ENCODE measurements around the gene LRRC31.

LRRC31 gene

DNA sequence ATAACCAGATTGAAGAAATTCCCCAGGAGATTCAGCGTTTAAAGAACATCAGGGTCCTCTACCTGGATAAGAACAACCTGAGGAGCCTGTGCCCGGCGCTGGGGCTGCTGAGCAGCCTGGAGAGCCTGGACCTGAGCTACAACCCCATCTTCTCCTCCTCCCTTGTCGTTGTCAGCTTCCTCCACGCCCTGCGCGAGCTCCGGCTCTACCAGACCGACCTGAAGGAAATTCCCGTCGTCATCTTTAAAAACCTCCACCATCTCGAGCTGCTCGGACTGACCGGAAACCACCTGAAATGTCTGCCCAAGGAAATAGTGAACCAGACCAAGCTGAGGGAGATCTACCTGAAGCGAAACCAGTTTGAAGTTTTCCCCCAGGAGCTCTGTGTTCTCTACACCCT lies 47.6 kb downstream of the LRRC31 start:
- Histone ChIP-seq H3K27me3 (ENCODE audit: control insufficient read depth in 2 of 2, insufficient read depth in 2 of 2, low read length in 2 of 2) (no peaks in the 10 kb centered on the region), H3K9ac (ENCODE audit: low read depth in 1 of 2, low read length in 2 of 2) (no peak overlapping the region), H3K4me3 (ENCODE audit: low read length in 2 of 2) (peak overlapping the region in 1 of 2 donors; percentile 28), H3K4me1 (ENCODE audit: control insufficient read depth in 2 of 2, insufficient read depth in 2 of 2, low read length in 2 of 2) (peaks cover 0 to 4% of the 10 kb centered on the region in 2 donors), H3K9me3 (ENCODE audit: control insufficient read depth in 2 of 2, low read length in 2 of 2) (no peaks in the 10 kb centered on the region), H3K36me3 (ENCODE audit: control insufficient read depth in 2 of 2, insufficient read depth in 2 of 2, low read length in 2 of 2) (no peaks in the 10 kb centered on the region), H3K27ac (ENCODE audit: low read depth in 2 of 2, low read length in 2 of 2) (peak overlapping the region; percentile 14 to 74)

DNA sequence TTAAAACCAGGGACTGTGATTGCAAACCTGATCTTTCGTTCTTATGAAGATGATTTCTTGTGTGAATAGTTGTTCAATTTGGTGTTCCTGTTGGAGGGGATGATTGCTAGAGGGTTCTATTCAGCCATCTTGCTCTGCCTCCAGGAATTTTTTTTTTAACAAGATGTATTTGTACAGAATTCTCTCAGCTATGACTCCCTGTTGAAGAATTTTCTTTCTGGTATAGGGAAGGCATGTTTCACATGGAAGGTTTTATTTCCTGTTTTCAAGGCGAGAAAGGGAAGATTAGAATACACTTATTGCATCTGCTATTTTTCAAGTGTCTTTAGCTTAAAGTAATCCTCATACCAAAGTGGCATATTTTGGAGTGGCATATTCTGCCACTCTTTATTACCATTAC lies 51.4 kb downstream of the LRRC31 start:
- Histone ChIP-seq H3K36me3 (ENCODE audit: control insufficient read depth in 2 of 2, insufficient read depth in 2 of 2, low read length in 2 of 2) (no peaks in the 10 kb centered on the region), H3K27me3 (ENCODE audit: control insufficient read depth in 2 of 2, insufficient read depth in 2 of 2, low read length in 2 of 2) (no peaks in the 10 kb centered on the region), H3K27ac (ENCODE audit: low read depth in 2 of 2, low read length in 2 of 2) (no peak overlapping the region), H3K4me3 (ENCODE audit: low read length in 2 of 2) (no peak overlapping the region), H3K4me1 (ENCODE audit: control insufficient read depth in 2 of 2, insufficient read depth in 2 of 2, low read length in 2 of 2) (peaks cover 0 to 5% of the 10 kb centered on the region in 2 donors), H3K9ac (ENCODE audit: low read depth in 1 of 2, low read length in 2 of 2) (no peak overlapping the region), H3K9me3 (ENCODE audit: control insufficient read depth in 2 of 2, low read length in 2 of 2) (no peaks in the 10 kb centered on the region)

DNA sequence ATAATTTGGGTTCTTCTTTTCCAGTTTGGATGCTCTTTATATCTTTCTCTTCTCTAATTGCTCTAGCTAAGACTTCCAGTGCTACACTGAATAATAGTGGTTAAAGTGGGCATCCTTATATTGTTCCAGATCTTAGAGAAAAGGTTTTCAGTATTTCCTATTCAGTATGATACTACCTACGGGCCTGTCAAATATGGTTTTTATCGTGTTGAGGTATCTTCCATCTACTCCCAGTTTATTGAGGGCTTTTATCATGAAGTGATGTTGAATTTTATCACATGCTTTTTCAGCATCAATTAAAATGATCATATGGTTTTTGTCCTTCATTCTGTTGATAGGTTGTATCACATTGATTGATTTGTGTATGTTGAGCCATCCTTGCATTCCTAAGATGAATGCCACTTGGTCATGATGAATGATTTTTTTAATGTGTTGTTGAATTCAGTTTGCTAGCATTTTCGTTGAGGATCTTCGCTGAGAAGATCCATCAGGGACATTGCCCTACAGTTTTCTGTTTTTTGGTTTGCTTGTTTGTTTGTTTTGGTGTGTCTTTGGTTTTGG lies 54.1 kb downstream of the LRRC31 start:
- no peak overlapping the region for H3K9ac ChIP-seq (ENCODE audit: low read depth in 1 of 2, low read length in 2 of 2)
- no peaks in the 10 kb centered on the region for H3K36me3 ChIP-seq (ENCODE audit: control insufficient read depth in 2 of 2, insufficient read depth in 2 of 2, low read length in 2 of 2)
- no peak overlapping the region for H3K27ac ChIP-seq (ENCODE audit: low read depth in 2 of 2, low read length in 2 of 2)
- peaks cover 3 to 10% of the 10 kb centered on the region in 2 donors for H3K4me1 ChIP-seq (ENCODE audit: control insufficient read depth in 2 of 2, insufficient read depth in 2 of 2, low read length in 2 of 2)
- no peak overlapping the region for H3K4me3 ChIP-seq (ENCODE audit: low read length in 2 of 2)
- no peaks in the 10 kb centered on the region for H3K27me3 ChIP-seq (ENCODE audit: control insufficient read depth in 2 of 2, insufficient read depth in 2 of 2, low read length in 2 of 2)
- no peaks in the 10 kb centered on the region for H3K9me3 ChIP-seq (ENCODE audit: control insufficient read depth in 2 of 2, low read length in 2 of 2)

DNA sequence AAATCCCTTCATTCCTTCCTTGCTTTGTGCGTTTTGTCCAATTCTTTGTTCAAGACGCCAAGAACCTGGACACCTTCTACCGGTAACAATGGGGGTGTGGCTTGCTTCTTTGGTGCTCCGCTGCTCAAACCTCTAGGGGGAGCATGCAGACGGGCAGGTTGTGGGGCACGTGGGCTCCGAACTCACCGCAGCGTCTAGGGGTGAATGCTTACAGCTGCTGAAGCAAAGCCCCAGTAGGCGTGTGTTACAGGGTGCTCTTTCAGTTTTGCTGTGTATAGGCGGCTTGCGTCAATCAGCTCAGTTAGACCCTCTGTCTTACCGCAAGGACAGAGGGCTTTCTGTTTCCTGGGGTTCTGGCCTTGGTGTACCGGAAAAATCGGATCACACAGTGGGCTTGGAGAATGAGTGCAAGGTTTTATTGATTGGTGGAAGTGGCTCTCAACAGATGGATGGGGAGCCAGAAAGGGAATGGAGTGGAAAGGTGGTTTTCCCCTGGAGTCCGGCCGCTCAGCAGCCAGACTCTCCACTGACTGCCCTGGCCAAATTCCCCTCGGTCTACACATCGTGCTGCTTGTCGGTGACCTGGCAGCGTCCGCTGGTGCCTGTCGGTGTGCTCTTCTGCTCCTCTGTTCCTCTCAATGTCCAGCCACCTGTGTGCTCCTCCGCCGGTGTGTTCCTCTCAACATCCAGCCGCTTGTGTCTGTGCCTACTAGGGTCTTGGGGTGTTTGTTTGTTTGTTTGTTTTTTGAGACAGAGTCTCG lies 55.8 kb downstream of the LRRC31 start:
- Histone ChIP-seq H3K9me3 (ENCODE audit: control insufficient read depth in 2 of 2, low read length in 2 of 2) (no peaks in the 10 kb centered on the region), H3K4me3 (ENCODE audit: low read length in 2 of 2) (peak overlapping the region; percentile 60 to 73), H3K4me1 (ENCODE audit: control insufficient read depth in 2 of 2, insufficient read depth in 2 of 2, low read length in 2 of 2) (peaks cover 3 to 10% of the 10 kb centered on the region in 2 donors), H3K36me3 (ENCODE audit: control insufficient read depth in 2 of 2, insufficient read depth in 2 of 2, low read length in 2 of 2) (no peaks in the 10 kb centered on the region), H3K27ac (ENCODE audit: low read depth in 2 of 2, low read length in 2 of 2) (peak overlapping the region; percentile 26 to 52), H3K27me3 (ENCODE audit: control insufficient read depth in 2 of 2, insufficient read depth in 2 of 2, low read length in 2 of 2) (no peaks in the 10 kb centered on the region), H3K9ac (ENCODE audit: low read depth in 1 of 2, low read length in 2 of 2) (peak overlapping the region; percentile 34 to 44)

DNA sequence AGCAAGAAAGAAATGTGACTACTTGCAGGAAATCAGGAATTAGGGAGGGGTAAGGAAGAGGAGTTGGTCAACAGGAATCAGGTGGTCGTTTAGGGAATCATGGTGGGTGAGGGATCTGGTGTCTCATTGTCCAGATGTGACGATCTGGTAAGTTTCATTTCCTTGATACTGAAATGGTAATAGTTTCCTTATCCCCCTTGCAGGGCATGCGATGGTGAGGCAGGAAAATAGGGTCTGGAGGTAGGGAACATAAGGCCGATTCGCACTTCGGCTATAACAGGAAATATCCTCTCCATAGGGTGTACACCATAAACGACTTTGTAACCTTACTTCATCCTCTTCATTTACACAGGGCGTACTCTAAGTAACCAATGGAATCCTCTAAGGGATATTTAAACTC lies 56.5 kb downstream of the LRRC31 start:
- Histone ChIP-seq H3K4me1 (ENCODE audit: control insufficient read depth in 2 of 2, insufficient read depth in 2 of 2, low read length in 2 of 2) (peaks cover 3 to 10% of the 10 kb centered on the region in 2 donors), H3K4me3 (ENCODE audit: low read length in 2 of 2) (peak overlapping the region; percentile 60 to 73), H3K27ac (ENCODE audit: low read depth in 2 of 2, low read length in 2 of 2) (no peak overlapping the region), H3K36me3 (ENCODE audit: control insufficient read depth in 2 of 2, insufficient read depth in 2 of 2, low read length in 2 of 2) (no peaks in the 10 kb centered on the region), H3K9ac (ENCODE audit: low read depth in 1 of 2, low read length in 2 of 2) (peak overlapping the region; percentile 5 to 44), H3K27me3 (ENCODE audit: control insufficient read depth in 2 of 2, insufficient read depth in 2 of 2, low read length in 2 of 2) (no peaks in the 10 kb centered on the region), H3K9me3 (ENCODE audit: control insufficient read depth in 2 of 2, low read length in 2 of 2) (no peaks in the 10 kb centered on the region)

DNA sequence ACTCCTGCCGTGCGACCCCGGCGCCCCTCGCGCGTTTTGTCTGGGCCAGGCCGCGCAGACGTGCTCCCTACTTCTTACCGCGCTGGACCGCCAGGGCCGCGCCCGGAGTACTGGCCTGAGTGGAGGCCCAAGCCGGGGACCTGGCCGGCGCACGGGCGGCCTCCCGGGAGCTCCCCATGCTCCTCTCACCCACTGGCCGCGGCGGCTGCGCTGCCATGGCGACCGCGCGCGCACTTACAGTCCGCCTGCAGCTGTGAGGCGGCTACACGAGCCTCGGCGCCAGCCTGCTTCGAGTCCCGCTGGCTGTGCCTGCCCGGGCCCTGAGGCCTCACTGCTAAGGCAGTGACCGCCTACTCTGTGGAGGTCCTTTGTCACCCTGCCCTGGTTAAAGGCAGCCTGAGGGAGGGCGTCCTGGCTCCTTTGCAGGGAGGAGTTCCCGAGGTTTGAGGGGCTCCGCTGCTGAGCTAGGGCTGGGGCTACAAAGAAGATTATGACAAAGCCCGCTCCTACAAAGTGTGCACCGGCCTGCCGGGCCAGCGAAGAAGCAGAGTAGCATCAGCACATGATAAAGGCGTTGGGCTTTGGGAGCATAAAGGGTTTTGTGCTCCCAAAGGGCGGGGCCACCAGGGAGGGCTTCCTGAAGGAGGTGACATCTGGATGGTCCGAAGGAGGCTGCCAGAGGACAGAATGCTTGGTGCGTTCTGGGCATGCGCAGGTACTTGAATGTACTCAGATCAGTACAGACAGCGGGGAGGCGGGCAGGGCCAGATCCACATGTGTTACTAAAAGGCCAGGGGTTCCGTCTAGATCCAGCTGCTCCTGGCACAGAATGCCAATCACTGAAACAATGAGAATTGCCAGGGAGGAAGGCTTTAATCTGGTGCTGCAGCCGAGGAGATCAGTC lies 57.2 kb downstream of the LRRC31 start, which contains the start of the genes LRRC34 and LRRIQ4:
Gene LRRC34 (minus strand): TSS at position 573 of the 904 bp plus-strand sequence. CDS start 356 bp downstream, at position 217.
Gene LRRIQ4 (plus strand): TSS at position 539 of the 904 bp plus-strand sequence. CDS start 9,052 bp downstream, outside the sequence.
- Histone ChIP-seq H3K4me1 (ENCODE audit: control insufficient read depth in 2 of 2, insufficient read depth in 2 of 2, low read length in 2 of 2) (peaks cover 3 to 10% of the 10 kb centered on the region in 2 donors), H3K27me3 (ENCODE audit: control insufficient read depth in 2 of 2, insufficient read depth in 2 of 2, low read length in 2 of 2) (no peaks in the 10 kb centered on the region), H3K4me3 (ENCODE audit: low read length in 2 of 2) (peak within 1 kb of the TSS; percentile 60 to 73), H3K27ac (ENCODE audit: low read depth in 2 of 2, low read length in 2 of 2) (peak within 1 kb of the TSS; percentile 53 to 57), H3K9ac (ENCODE audit: low read depth in 1 of 2, low read length in 2 of 2) (peak within 1 kb of the TSS; percentile 44 to 72), H3K9me3 (ENCODE audit: control insufficient read depth in 2 of 2, low read length in 2 of 2) (no peaks in the 10 kb centered on the region), H3K36me3 (ENCODE audit: control insufficient read depth in 2 of 2, insufficient read depth in 2 of 2, low read length in 2 of 2) (no peaks in the 10 kb centered on the region)

DNA sequence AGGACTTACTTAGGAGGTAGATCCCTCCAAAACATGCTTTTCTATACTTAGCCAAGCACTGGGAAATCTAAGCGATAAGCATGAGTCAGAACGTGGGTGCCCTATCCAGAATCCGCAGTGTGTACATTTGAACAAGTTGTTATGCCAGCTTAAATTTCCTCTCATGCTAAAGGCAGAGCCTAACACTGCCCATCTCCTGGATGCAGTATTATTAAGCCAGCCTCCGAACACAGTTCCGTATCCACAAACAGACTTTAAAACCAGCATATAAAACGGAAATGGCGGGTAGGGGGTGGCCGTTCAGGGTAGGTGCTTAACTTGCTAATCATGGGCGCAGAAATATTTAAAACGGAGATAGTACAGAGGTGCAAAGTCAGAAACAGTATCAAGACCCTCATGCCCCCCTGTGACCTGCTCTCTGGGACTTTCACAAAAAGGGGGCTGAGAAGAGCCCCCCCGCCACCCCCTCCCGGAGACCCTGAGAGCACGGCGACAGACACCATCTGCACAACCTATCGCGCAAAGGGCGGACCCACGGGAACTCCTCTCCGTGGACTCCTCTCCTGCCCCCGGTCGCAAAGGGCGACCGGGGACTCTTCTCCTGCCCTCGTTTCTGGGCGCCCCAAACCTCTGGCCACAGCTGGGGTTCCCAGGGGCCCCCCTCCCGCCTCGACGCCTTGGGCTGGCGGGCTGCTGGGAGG lies 58.0 kb downstream of the LRRC31 start:
- Histone ChIP-seq H3K27me3 (ENCODE audit: control insufficient read depth in 2 of 2, insufficient read depth in 2 of 2, low read length in 2 of 2) (no peaks in the 10 kb centered on the region), H3K27ac (ENCODE audit: low read depth in 2 of 2, low read length in 2 of 2) (peak overlapping the region; percentile 53 to 57), H3K4me3 (ENCODE audit: low read length in 2 of 2) (peak overlapping the region; percentile 60 to 73), H3K4me1 (ENCODE audit: control insufficient read depth in 2 of 2, insufficient read depth in 2 of 2, low read length in 2 of 2) (peaks cover 3 to 10% of the 10 kb centered on the region in 2 donors), H3K9me3 (ENCODE audit: control insufficient read depth in 2 of 2, low read length in 2 of 2) (no peaks in the 10 kb centered on the region), H3K9ac (ENCODE audit: low read depth in 1 of 2, low read length in 2 of 2) (peak overlapping the region; percentile 42 to 72), H3K36me3 (ENCODE audit: control insufficient read depth in 2 of 2, insufficient read depth in 2 of 2, low read length in 2 of 2) (no peaks in the 10 kb centered on the region)

DNA sequence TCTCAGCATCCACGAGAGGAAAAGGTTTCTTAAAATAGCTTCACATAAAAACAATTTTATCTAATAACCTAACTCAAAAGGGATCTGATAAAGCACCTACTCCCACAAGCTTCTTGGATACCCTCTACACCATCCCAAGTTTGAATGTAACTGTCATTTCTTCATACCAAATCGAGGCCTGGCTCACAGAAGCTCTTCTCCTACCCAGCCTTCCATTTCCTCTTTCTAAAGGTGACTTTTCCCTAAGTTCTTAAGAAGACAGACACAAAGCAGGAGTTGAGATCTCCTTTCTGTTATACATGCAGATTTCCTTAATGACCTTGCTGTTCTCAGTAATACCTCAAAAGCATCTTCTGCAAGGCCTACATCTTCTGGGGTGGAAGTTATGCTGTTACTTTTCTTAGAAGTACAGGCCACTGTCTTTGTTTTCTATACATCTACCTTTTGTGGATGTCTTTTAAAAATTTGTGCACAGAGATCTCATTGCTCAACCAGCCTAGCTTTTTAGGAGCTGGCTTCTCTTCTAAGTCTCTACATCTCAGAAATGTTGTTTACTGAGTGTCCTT lies 60.4 kb downstream of the LRRC31 start:
- Histone ChIP-seq H3K9me3 (ENCODE audit: control insufficient read depth in 2 of 2, low read length in 2 of 2) (no peaks in the 10 kb centered on the region), H3K4me1 (ENCODE audit: control insufficient read depth in 2 of 2, insufficient read depth in 2 of 2, low read length in 2 of 2) (peaks cover 3 to 10% of the 10 kb centered on the region in 2 donors), H3K36me3 (ENCODE audit: control insufficient read depth in 2 of 2, insufficient read depth in 2 of 2, low read length in 2 of 2) (no peaks in the 10 kb centered on the region), H3K27me3 (ENCODE audit: control insufficient read depth in 2 of 2, insufficient read depth in 2 of 2, low read length in 2 of 2) (no peaks in the 10 kb centered on the region), H3K27ac (ENCODE audit: low read depth in 2 of 2, low read length in 2 of 2) (no peak overlapping the region), H3K9ac (ENCODE audit: low read depth in 1 of 2, low read length in 2 of 2) (no peak overlapping the region), H3K4me3 (ENCODE audit: low read length in 2 of 2) (no peak overlapping the region)

DNA sequence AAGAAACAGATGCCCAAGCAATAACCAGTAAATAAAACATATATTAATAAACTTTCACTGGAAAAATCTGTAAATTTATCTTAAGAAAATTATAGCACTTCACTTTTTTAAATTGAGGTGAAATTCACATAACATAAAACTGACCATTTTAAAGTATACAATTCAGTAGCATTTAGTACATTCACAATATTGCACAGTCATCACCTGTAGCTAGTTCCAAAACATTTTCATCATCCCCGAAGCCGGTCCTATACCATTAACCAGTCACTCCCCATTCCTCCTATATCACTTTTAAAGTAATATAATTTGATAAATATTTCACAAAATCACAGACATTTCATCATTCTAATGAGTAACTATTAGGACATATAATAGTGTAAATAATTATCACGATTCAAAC lies 65.1 kb downstream of the LRRC31 start:
- Histone ChIP-seq H3K4me3 (ENCODE audit: low read length in 2 of 2) (no peak overlapping the region), H3K36me3 (ENCODE audit: control insufficient read depth in 2 of 2, insufficient read depth in 2 of 2, low read length in 2 of 2) (no peaks in the 10 kb centered on the region), H3K27ac (ENCODE audit: low read depth in 2 of 2, low read length in 2 of 2) (no peak overlapping the region), H3K9ac (ENCODE audit: low read depth in 1 of 2, low read length in 2 of 2) (no peak overlapping the region), H3K9me3 (ENCODE audit: control insufficient read depth in 2 of 2, low read length in 2 of 2) (no peaks in the 10 kb centered on the region), H3K4me1 (ENCODE audit: control insufficient read depth in 2 of 2, insufficient read depth in 2 of 2, low read length in 2 of 2) (no peaks in the 10 kb centered on the region), H3K27me3 (ENCODE audit: control insufficient read depth in 2 of 2, insufficient read depth in 2 of 2, low read length in 2 of 2) (no peaks in the 10 kb centered on the region)

Measured in mucosa of rectum (tissue), 2 donors.